ENCODE data around the gene CNGB1.
A peak's percentile ranks its signal among the peaks of the same experiment; 100 is the strongest.
"Not testable (repeated sequence)": the region's sequence is repeated elsewhere in the genome, so short reads cannot be mapped to it uniquely, and the experiment has no call there.

CNGB1 gene

GRCh38 chr16:57997176-57997527 is 26.2 kb upstream of the CNGB1 start:
- no peak for DNase-seq (ENCODE audit: low read depth)

DNA sequence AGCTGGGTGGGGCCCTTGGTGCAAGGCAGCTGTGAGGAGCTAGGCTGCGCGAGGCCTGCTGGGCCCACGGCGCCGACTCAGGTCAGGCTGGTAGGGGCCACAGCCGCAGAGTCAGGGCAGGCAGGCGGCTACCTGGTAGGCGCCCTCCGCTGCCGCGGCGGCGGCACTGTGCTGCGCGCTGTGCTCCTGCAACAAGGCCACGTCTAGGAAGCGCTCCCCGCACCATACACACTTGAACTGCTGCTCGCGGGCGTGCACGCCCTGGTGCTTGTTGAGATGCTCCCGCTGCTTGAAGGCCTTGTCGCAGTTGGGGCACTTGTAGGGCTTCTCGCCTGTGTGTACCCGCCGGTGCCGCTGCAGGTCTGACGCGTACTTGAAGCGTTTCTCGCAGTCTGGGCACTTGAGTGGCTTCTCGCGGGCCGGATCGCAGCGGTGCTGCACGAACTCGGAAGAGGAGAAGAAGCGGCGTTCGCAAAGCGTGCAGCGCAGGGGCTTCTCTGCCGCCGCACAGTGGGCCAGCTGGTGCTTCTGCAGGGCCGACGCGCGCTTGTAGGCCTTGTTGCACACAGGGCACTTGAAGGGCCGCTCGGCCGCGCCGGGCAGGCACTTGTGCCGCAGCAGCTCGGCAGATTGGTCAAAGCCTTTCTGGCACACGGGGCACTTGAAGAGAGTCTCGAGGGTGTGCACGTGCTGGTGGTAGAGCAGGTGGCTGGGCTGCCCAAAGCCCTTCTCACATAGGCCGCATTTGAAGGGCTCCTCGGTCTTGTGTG is 25.7 kb upstream of the CNGB1 start:
- no peak for DNase-seq (ENCODE audit: low read depth)

GRCh38 chr16:57995721-57996405 is 24.9 kb upstream of the CNGB1 start:
- DNase-seq (ENCODE audit: low read depth): no peak

DNA sequence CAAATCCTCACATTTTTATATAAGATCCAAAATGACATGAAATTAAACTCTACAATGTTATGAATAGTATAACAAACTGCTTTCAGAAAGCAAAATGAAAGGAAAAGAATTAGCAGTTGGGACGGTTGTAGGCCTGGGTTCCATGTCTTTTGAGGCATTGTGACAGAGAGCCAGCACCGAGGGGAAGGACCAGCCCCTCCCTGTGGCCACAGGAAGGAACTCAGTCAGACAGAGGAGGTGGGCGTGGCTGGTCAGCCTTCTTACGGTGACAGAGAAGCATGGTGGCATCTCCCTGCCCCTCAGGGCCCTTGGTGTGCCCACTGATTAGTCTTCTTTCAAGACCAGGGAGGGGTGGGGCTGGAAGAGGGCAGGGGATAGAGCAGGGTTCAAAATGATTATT is 23.9 kb upstream of the CNGB1 start:
- peak; percentile 29 for DNase-seq (ENCODE audit: low read depth)

GRCh38 chr16:57994361-57994760 is 23.4 kb upstream of the CNGB1 start:
- no peak for DNase-seq (ENCODE audit: low read depth)

- DNase-seq (ENCODE audit: low read depth): no peak
Measured at GRCh38 chr16:57993897-57994296, 23.0 kb upstream of the CNGB1 start.

DNA sequence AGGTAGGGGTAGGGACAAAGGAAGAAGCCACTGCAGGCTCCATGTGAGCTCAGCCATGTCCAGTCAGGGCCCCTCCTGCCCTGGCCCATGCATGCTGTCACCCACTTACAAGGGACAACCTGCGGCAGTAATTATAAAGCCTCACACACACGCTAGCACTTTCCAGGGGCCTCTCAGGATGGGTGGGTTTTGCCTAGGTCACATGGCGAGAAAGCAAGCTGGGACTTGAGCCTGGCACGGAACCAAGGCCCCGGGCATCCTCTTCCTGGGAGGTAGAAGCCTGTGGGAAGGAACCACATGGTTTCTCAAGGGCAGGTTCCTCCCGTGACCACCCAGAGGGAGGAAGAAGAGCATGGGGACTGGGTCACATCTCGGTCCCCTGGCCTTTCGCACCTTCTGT is 22.5 kb upstream of the CNGB1 start:
- no peak for DNase-seq (ENCODE audit: low read depth)

GRCh38 chr16:57992084-57992483 is 21.2 kb upstream of the CNGB1 start:
- no peak for DNase-seq (ENCODE audit: low read depth)

GRCh38 chr16:57991551-57992059 is 20.7 kb upstream of the CNGB1 start:
- no peak for DNase-seq (ENCODE audit: low read depth)

DNA sequence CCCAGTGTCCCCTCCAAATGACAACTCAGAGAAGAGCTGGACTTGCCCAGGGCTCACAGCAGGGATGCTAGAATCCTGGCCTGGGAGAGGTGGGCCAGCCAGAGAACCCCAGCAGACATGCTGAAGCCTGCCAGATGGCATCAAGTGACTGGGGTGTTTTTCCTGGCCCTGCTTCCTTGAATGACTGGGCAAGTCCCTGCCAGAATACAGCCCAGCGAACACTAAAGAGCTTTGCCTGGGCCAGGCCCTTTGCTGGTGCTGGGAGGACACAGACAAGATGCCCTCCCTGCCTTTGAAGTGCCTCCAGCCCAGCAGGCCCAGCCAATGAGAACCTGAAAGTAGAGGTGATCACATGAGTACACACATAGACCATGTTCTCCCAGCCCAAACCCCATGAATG is 18.0 kb upstream of the CNGB1 start:
- DNase-seq (ENCODE audit: low read depth): no peak

DNA sequence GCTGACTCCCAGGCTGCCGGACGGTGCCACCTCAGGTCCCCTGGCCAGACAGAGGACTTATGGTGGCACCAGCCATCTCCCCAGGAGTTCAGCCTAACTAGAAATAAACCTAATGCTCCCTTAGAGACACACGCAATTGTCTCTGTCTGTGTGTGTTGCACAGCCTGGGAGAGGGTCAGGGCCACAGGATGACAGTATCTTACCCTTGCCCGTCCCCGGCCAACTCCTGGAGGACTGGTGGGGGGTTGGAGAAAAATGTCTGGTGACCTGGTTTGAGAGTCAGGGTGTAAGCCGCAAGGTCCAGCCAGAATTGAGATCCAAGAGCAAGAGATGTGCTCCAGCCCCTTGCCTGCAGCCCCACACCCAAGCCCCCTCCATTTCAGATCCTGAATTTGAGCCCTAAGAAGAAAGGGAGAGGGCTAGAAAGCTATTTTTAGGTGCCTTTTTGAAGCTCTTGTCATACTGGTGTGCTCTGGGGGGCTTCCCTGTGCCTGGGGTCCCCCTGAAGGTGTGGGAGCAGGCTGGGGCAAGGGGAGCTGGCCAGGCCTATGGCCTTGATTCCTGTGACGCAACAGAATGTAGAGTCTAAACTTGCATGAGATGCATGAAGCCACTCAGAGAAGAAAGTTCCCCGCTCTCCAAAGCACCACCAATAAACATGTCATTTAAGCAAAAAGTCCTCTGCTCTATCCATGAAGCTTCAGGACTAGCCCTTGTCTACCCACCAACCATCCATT is 16.7 kb upstream of the CNGB1 start:
- no peak for DNase-seq (ENCODE audit: low read depth)

GRCh38 chr16:57986196-57986595 is 15.3 kb upstream of the CNGB1 start:
- DNase-seq (ENCODE audit: low read depth): no peak

DNA sequence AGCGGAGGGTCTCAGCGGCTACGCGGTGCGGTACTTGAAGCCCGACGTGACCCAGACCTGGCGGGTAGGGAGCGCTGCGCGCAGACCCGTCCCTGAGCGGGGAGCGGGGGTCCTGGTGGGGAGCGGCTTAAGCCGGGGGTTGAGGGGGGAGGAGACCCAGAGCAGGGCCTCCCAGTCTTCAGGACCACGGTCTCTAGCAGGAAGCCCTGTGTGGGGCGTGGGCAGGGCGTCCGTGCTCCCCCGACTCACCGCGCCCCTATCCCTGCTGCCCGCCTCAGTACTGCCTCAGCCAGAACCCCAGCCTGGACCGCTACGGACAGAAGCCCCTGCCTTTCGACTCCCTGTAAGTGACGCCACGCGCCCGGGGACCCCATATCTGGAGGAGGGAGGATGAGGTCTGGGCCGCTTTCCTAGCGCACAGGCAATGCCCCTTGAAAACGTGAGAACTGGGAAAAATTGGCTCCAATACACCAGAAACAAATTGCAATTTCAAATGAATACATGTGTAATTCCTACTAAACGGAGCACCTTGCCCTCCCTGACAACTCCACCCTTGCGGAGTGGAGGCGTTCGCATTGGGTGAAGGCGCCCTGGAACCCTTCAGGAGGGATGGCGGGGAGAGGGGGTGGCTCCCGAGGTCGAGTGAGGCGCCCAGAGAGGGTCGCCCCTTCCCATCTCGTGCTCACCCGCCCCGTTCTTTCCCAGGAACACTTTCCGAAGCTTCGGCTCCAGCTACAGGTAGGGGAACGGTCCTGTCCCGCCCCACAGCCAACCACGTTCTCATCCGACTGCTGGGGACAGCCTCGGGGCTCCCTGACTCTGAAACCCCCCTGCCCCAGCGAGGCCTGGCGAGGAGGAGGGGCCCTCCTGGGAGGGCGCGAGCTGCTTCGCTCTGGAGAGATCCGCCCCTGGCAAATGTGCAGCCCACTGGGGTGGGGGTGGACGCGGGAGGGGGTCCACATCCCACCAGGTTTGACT is 14.6 kb upstream of the CNGB1 start:
- DNase-seq (ENCODE audit: low read depth): no peak

DNA sequence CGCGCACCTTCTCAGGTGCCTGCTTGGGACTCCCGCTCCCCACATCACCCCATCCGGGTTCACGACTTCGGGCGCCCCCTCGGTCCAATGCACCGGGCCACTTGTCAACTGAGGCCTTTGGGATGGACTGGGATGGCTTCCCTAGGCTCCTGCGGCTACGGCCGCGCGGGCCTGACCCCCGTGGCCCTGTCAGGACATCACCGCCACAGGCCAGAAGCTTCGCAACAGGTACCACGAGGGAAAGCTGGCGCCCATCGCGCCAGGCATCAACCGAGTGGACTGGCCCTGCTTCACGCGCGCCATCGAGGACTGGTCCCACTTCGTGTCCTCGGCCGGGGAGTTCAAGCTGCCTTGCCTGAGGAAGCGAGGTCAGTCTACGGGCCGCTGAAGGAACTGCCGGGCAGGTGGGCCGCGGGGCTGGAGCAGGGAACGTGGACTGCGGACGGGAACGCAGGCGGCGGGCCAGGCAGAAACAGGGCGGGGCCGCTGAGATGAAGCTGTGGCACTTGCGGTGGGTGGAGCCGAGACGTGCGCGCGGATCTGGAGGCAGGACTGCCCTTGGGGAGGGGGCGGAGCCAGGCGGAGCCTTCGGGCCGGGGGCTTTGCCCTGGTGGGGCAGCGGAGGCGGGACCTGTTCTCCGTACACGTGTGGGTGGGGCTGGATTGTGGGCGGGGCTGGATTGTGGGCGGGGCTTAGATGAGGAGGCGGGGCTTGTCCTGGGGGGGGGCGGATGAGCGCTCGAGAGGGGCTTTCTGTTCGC is 13.7 kb upstream of the CNGB1 start:
- DNase-seq (ENCODE audit: low read depth): peak; percentile 87

GRCh38 chr16:57982385-57982784 is 11.5 kb upstream of the CNGB1 start:
- no peak for DNase-seq (ENCODE audit: low read depth)

- DNase-seq (ENCODE audit: low read depth): no peak
Measured at GRCh38 chr16:57981636-57982035, 10.7 kb upstream of the CNGB1 start.

DNA sequence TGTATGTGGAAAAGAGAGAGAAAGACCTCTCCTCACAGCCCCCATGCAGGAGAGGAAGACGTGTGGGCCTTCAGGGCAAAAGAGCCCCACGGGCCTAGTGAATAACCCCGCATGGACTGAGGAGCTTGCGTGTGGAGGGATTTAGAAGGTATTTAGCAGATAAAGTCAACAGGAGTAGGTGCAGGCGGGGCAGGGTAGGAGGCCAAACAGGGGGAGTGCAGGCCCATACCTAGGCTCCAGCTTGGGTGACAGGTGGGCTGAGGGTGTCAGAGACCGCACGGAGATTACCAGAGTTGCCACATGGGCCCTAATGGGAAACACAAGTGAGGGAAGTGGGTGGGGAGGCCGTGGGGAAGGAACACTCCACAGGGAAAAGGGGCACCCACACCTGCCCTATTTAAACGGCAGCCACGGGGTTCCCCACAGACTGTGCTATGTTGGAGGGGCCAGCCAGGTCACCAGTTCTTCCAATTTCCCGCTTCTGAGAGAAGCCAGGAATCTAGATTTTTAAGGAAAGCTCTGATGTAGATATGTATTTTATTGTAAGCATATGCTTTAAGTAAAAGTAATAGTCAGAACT is 8.2 kb upstream of the CNGB1 start:
- DNase-seq (ENCODE audit: low read depth): no peak

DNA sequence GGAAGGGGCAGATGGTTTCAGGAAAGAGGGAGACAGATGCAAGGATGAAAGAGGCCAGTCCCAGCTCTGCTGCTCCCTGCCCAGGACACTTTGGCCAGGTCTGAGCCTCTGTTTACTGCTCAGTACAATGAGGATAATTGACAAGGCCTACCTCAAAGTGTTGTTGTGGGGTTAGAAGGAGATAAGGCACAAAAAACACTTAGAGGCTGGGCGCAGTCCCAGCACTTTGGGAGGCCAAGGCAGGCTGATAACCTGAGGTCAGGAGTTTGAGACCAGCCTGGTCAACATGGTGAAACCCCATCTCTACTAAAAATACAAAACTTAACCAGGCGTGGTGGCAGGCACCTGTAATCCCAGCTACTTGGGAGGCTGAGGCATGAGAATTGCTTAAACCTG is 7.1 kb upstream of the CNGB1 start:
- not testable (repeated sequence) for DNase-seq (ENCODE audit: low read depth)

DNA sequence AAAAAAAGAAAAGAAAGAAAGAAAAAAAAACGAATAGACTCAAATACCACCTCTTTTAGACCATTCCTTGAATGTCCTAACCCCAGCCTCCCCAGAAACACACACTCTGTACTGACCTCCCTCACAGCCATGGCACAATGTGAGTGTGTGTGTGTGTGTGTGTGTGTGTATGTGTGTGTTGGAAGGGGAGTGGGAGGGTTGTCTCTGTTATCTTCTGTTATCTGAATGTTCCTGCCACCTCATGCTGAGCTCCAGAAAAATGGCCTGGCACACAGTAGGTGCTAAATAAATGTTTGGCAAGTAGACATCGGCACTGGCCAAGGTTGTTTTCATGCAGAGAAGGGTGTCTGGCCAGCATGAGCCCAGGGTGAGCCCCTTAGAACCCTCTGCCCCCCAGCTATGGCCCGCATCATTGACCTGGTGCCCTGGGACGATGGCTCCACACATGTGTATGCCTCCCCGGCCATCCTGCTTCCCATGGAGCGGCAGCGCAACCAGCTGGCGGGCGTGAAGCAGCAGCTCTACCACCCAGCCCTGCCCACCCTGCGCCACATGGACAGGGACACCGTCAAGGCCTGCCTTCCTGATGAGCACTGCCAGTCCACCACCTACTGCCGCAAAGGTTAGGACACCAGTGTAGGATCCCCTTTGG is 6.6 kb upstream of the CNGB1 start:
- DNase-seq (ENCODE audit: low read depth): no peak

DNA sequence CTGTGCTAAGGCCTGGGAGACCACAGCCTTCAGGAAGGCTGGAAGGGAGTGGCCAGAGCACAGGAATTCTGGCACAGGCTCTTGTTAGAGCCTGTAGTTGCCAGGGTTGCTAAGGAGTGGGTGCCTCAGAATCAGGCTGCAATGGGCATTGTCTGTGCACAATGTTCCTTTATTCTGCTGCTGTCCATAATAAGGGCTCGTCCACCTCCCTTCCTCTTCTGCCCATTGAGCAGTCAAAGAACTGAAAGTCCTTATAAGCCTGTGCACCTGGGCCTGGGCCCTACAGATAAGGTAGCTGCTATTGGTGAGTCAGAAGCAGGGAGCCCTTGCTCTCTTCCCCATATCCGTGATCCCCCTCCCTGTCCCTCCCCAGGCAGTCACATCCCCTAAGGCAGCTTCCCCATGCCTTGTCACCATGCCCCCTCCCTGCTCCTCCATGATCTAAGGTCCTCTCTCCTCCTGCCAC is 5.4 kb upstream of the CNGB1 start:
- DNase-seq (ENCODE audit: low read depth): no peak
